SK-N-SH (cell line): ENCODE results near the gene JAK1. TPM values are rescaled to one million over a fixed set of nuclear protein-coding genes. Genes with fewer than 3 reads are reported as not detected.

Source experiments
- CTCF ChIA-PET: fragments of 300-600, 350-600 bp; formaldehyde crosslinking; extraction: SDS; loops from one replicate; lab custom pipeline; 2021; lab: Yijun Ruan, JAX
- POLR2A ChIA-PET: fragments of 350-600 bp; sonication (Branson Sonifier 250); formaldehyde crosslinking; extraction: SDS; loops from one replicate; lab custom pipeline; 2020; ENCODE audit warnings: antibody characterized with exemption, inconsistent platforms; lab: Yijun Ruan, JAX
- DNase-seq: peaks from one replicate; pipeline ENCODE4 v3.0.0; 2012
- H2AFZ ChIP-seq: fragments of 200-600 bp; sonication (generic); 2 replicates; pipeline ENCODE4 v1.8.1; 2016; ENCODE audit warnings: antibody characterized with exemption, mild to moderate bottlenecking, low read depth
- H3F3A ChIP-seq: fragments of 200-600 bp; sonication (generic); replicated peaks from 2 replicates; pipeline ENCODE3; 2016; ENCODE audit warnings: antibody characterized with exemption, mild to moderate bottlenecking; ENCODE audit not compliant: insufficient read depth
- H3K27ac ChIP-seq, 2 experiments: fragments of 200-500 bp in 1 of 2; fragments of 200-600 bp in 1 of 2; sonication (Bioruptor generic) in 1 of 2; sonication (generic), shearing (Covaris generic) in 1 of 2; 2 replicates each; pipeline versions ENCODE4 v1.5.1 to v1.6.1; 2014 to 2016; ENCODE audit warnings: low read depth in 2 of 2, inconsistent platforms in 1 of 2, low read length in 1 of 2, mild to moderate bottlenecking in 1 of 2, mixed read lengths in 1 of 2
- H3K27me3 ChIP-seq: fragments of 200-600 bp; sonication (generic), shearing (Covaris generic); 2 replicates; pipeline ENCODE4 v1.6.1; 2016; ENCODE audit warnings: mixed run types; ENCODE audit not compliant: insufficient read depth
- H3K36me3 ChIP-seq, 2 experiments: fragments of 200-500 bp in 1 of 2; fragments of 200-600 bp in 1 of 2; sonication (Bioruptor generic) in 1 of 2; sonication (generic) in 1 of 2; replicated peaks in 1 of 2; 2 replicates each; pipeline versions ENCODE3 to v1.5.1; 2014 to 2016; ENCODE audit warnings: low read length in 1 of 2, mild to moderate bottlenecking in 1 of 2; ENCODE audit not compliant: insufficient read depth in 2 of 2, control insufficient read depth in 1 of 2
- H3K4me1 ChIP-seq, 2 experiments: fragments of 200-500 bp in 1 of 2; fragments of 200-600 bp in 1 of 2; sonication (Bioruptor generic) in 1 of 2; sonication (generic), shearing (Covaris generic) in 1 of 2; 2 replicates each; pipeline versions ENCODE4 v1.5.1 to v1.6.1; 2014 to 2016; ENCODE audit warnings: low read depth in 1 of 2, low read length in 1 of 2, mixed run types in 1 of 2; ENCODE audit not compliant: insufficient read depth in 2 of 2, control insufficient read depth in 1 of 2
- H3K4me2 ChIP-seq: fragments of 200-600 bp; sonication (generic), shearing (Covaris generic); 2 replicates; pipeline ENCODE4 v1.6.1; 2017; ENCODE audit warnings: mixed run types
- H3K4me3 ChIP-seq, 2 experiments: fragments of 200-500 bp in 1 of 2; fragments of 200-600 bp in 1 of 2; sonication (Bioruptor generic) in 1 of 2; sonication (generic), shearing (Covaris generic) in 1 of 2; 2 replicates each; pipeline versions ENCODE4 v1.5.1 to v1.8.1; 2014 to 2016; ENCODE audit warnings: low read depth in 2 of 2, inconsistent platforms in 1 of 2, low read length in 1 of 2, mild to moderate bottlenecking in 1 of 2, mixed read lengths in 1 of 2, moderate library complexity in 1 of 2
- H3K79me2 ChIP-seq: fragments of 200-600 bp; sonication (generic); 2 replicates; pipeline ENCODE4 v1.8.1; 2017; ENCODE audit warnings: mild to moderate bottlenecking; ENCODE audit not compliant: insufficient read depth
- H3K9ac ChIP-seq: fragments of 200-600 bp; sonication (generic); 2 replicates; pipeline ENCODE4 v1.6.1; 2017; ENCODE audit warnings: mixed run types
- H3K9me2 ChIP-seq: fragments of 200-600 bp; sonication (generic); 2 replicates; pipeline ENCODE4 v1.6.1; 2017; ENCODE audit warnings: mixed run types
- H3K9me3 ChIP-seq: fragments of 200-600 bp; sonication (generic); 2 replicates; pipeline ENCODE4 v1.6.1; 2017; ENCODE audit warnings: mixed run types, mild to moderate bottlenecking, moderate library complexity
- H4K20me1 ChIP-seq: fragments of 200-600 bp; sonication (generic); 2 replicates; pipeline ENCODE4 v1.6.1; 2017; ENCODE audit warnings: mild to moderate bottlenecking, mixed run types; ENCODE audit not compliant: insufficient read depth
- EZH2phosphoT487 ChIP-seq: fragments of 200-600 bp; sonication (generic); IDR thresholded peaks from 2 replicates; pipeline ENCODE4 v1.6.1; 2017; ENCODE audit warnings: low read depth, mixed run types, mild to moderate bottlenecking, antibody characterized with exemption, moderate library complexity, borderline replicate concordance
- NFIC ChIP-seq: IDR thresholded peaks from 2 replicates; pipeline ENCODE4 v1.4.0; 2012; ENCODE audit warnings: borderline replicate concordance
- PBX3 ChIP-seq: IDR thresholded peaks from 2 replicates; pipeline ENCODE4; 2012
- POLR2AphosphoS5 ChIP-seq: IDR thresholded peaks from 2 replicates; pipeline ENCODE4 v1.6.1; 2012; ENCODE audit warnings: low read depth, low read length
- REST ChIP-seq: IDR thresholded peaks from 2 replicates; pipeline ENCODE4 v1.6.1; 2012; ENCODE audit warnings: mild to moderate bottlenecking, low read depth, low read length, moderate library complexity
- TAF1 ChIP-seq: IDR thresholded peaks from 2 replicates; pipeline ENCODE4 v1.6.1; 2012; ENCODE audit warnings: low read depth, mild to moderate bottlenecking, low read length, moderate library complexity, borderline replicate concordance
- USF2 ChIP-seq: fragments of 150-350 bp; IDR thresholded peaks from 2 replicates; pipeline ENCODE4 v1.6.1; 2017; ENCODE audit warnings: antibody characterized with exemption, low read length, low read depth, borderline replicate concordance
- YY1 ChIP-seq: IDR thresholded peaks from 2 replicates; pipeline ENCODE4 v1.4.0; 2012; ENCODE audit warnings: low read depth, mild to moderate bottlenecking
- ZBTB33 ChIP-seq: IDR thresholded peaks from 2 replicates; pipeline ENCODE4 v1.4.0; 2012; ENCODE audit warnings: low read depth, borderline replicate concordance
- WGBS: methylation state at CpG from one replicate; pipeline ENCODE4 v1.1.6; 2017; ENCODE audit warnings: low lambda C conversion rate; 5-methylcytosine and 5-hydroxymethylcytosine counted together
- polyA plus RNA-seq, 3 experiments: library from polyadenylated mRNA; depleted of rRNA; stranded (reverse); fragments of >200 nt; gene quantifications; 2 replicates each; pipeline ENCODE4 v1.2.3, GENCODE V29; 2012

Gene JAK1
- polyA plus RNA-seq, 1 of the 3 experiments (the other 2 are of a cell fraction): 47.5 TPM

GRCh38 chr1:64894438-64895196 is 71.7 kb downstream of the JAK1 start:
- H2AFZ ChIP-seq: no peak overlapping the region
- H3K27ac ChIP-seq: no peak overlapping the region
- H4K20me1 ChIP-seq: peaks cover 36% of the 10 kb centered on the region
- no peak for TF ChIP-seq EZH2phosphoT487
- TF ChIP-seq PBX3: no peak
- no peak for TF ChIP-seq ZBTB33
- no peak for TF ChIP-seq YY1
- no peak for TF ChIP-seq REST
- TF ChIP-seq POLR2AphosphoS5: no peak
- TF ChIP-seq TAF1: no peak
- TF ChIP-seq USF2: no peak
- TF ChIP-seq NFIC: no peak
- H3K4me3 ChIP-seq: no peak overlapping the region
- no peaks in the 10 kb centered on the region for H3K27me3 ChIP-seq
- CTCF ChIA-PET: interaction anchor here (1.6 kb wide), 1 partner anchor 13 kb away, joined by 7 read pairs; no protein-coding TSS in a partner anchor
- H3K4me2 ChIP-seq: peak overlapping the region; percentile 29; the same call in 1 of the 2 replicates
- no peaks in the 10 kb centered on the region for H3K9me3 ChIP-seq
- POLR2A ChIA-PET: no interaction called here
- H3K9ac ChIP-seq: no peak overlapping the region
- no peaks in the 10 kb centered on the region for H3K9me2 ChIP-seq
- peaks cover 42 to 67% of the 10 kb centered on the region in 2 experiments; a peak in 3 of 4 replicates for H3K4me1 ChIP-seq
- peaks cover 80% of the 10 kb centered on the region for H3K79me2 ChIP-seq
- H3F3A ChIP-seq: peaks cover 27% of the 10 kb centered on the region
- DNase-seq: no peak
- WGBS: 72% methylated on average over 16 of the region's 16 CpGs
- no peaks in the 10 kb centered on the region for H3K36me3 ChIP-seq
